Breast epithelium (tissue), 4 donors: ENCODE results near the gene NANOGP8. TPM values are rescaled to one million over a fixed set of nuclear protein-coding genes. Genes with fewer than 3 reads are reported as not detected.
"Not testable (repeated sequence)": the region's sequence is repeated elsewhere in the genome, so short reads cannot be mapped to it uniquely, and the experiment has no call there.

Experiments used
- DNase-seq, 2 donors: peaks; one replicate each; pipeline ENCODE4 v3.0.0-alpha.2; 2019; ENCODE audit warnings: low spot score in 2 of 2
- H3K27ac ChIP-seq, 2 donors: fragments of 200-600 bp; sonication (generic) in 1 of 2; one replicate each; pipeline ENCODE4 v1.5.1; 2016 to 2019; ENCODE audit warnings: mild to moderate bottlenecking in 1 of 2
- H3K27me3 ChIP-seq, 2 donors: fragments of 200-600 bp; sonication (generic) in 1 of 2; one replicate each; pipeline versions ENCODE4 v1.5.1 to v1.6.0; 2017 to 2019; ENCODE audit warnings: control low read depth in 1 of 2, mild to moderate bottlenecking in 1 of 2
- H3K36me3 ChIP-seq: fragments of 200-600 bp; one replicate; pipeline ENCODE4 v1.5.1; 2019
- H3K4me1 ChIP-seq, 2 donors: fragments of 200-600 bp; sonication (generic); one replicate each; pipeline ENCODE4 v1.5.1; 2016 to 2019; ENCODE audit warnings: control low read depth in 1 of 2
- H3K4me3 ChIP-seq, 3 donors: fragments of 200-600 bp; sonication (generic); 1 replicate in 2 of 3; 2 replicates in 1 of 3; pipeline ENCODE4 v1.5.1; 2016 to 2019; ENCODE audit warnings: mild to moderate bottlenecking in 3 of 3, moderate library complexity in 2 of 3
- H3K9me3 ChIP-seq, 2 donors: fragments of 200-600 bp; sonication (generic) in 1 of 2; one replicate each; pipeline ENCODE4 v1.5.1; 2016 to 2019; ENCODE audit warnings: control low read depth in 1 of 2
- POLR2A ChIP-seq: fragments of 450-650 bp; IDR thresholded peaks from one replicate; pipeline ENCODE4 v1.6.1; 2016; ENCODE audit warnings: antibody characterized with exemption, mild to moderate bottlenecking, moderate library complexity
- POLR2AphosphoS5 ChIP-seq, 3 donors: sonication (generic); formaldehyde crosslinking; IDR thresholded peaks; one replicate each; pipeline ENCODE4 v1.6.1; 2017; ENCODE audit warnings: antibody characterized with exemption in 3 of 3
- intact Hi-C: fragments of 100-400 bp; cut with DNase I; formaldehyde crosslinking; loops from one replicate; pipeline ENCODE4 v1.15.1; 2023; ENCODE audit warnings: low total_unique reads
- total RNA-seq, 3 donors: library from RNA; depleted of rRNA; stranded (reverse); fragments of >200 nt; gene quantifications; one replicate each; pipeline ENCODE4 v1.1.0, GENCODE V29; 2016
- TF ChIP-seq, protein P1 (sequence below), 3 donors: fragments of 450-650 bp; IDR thresholded peaks; one replicate each; pipeline ENCODE4 v1.5.1; 2016 to 2017; ENCODE audit warnings: antibody characterized with exemption in 3 of 3, mild to moderate bottlenecking in 3 of 3, moderate library complexity in 3 of 3

NANOGP8 gene
- total RNA-seq, 3 donors from 2014 or later, result 1.1 to 1.3 (median 1.3) TPM

DNA sequence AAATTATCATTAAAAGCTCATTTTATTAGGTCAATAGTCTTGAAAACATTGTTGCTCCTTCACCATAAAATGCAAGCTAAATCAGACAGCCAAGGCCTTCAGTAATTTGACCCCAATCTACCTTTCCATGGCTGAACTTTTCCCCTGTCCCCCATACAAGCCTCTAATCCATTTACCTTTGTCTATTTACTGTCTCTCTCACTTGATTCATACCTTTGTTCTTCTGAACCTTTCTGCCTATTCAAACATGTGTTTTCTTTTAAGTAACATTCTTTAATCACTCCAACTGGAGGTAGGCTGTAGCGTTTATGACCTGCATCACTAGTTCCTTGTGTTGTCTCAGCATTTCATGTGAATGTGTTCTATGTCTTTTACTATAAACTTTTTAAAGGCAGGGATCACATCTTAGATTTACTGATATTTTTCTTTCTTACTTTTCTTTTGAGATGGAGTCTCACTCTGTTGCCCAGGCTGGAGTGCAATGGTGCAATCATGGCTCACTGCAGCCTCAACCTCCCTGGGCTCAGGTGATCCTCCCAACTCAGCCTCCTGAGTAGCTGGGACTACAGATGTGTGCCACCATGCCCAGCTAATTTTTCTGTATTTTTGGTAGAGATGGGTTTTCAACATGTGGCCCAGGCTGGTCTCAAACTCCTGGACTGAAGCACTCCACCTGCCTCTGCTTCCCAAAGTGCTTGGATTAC is 5.2 kb upstream of the NANOGP8 start:
- intact Hi-C loops, result no loop called here
- Histone ChIP-seq H3K36me3 (no peaks in the 10 kb centered on the region), H3K4me3 (no peak overlapping the region), H3K9me3 (no peaks in the 10 kb centered on the region), H3K27me3 (no peaks in the 10 kb centered on the region), H3K27ac (no peak overlapping the region), H3K4me1 (no peaks in the 10 kb centered on the region)
- TF ChIP-seq, protein P1, sequence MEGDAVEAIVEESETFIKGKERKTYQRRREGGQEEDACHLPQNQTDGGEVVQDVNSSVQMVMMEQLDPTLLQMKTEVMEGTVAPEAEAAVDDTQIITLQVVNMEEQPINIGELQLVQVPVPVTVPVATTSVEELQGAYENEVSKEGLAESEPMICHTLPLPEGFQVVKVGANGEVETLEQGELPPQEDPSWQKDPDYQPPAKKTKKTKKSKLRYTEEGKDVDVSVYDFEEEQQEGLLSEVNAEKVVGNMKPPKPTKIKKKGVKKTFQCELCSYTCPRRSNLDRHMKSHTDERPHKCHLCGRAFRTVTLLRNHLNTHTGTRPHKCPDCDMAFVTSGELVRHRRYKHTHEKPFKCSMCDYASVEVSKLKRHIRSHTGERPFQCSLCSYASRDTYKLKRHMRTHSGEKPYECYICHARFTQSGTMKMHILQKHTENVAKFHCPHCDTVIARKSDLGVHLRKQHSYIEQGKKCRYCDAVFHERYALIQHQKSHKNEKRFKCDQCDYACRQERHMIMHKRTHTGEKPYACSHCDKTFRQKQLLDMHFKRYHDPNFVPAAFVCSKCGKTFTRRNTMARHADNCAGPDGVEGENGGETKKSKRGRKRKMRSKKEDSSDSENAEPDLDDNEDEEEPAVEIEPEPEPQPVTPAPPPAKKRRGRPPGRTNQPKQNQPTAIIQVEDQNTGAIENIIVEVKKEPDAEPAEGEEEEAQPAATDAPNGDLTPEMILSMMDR (IDR thresholded peaks at IDR 0.05), result no peak
- TF ChIP-seq POLR2AphosphoS5 (IDR thresholded peaks at IDR 0.05), result no peak
- TF ChIP-seq POLR2A, result no peak
- no peak for DNase-seq

DNA sequence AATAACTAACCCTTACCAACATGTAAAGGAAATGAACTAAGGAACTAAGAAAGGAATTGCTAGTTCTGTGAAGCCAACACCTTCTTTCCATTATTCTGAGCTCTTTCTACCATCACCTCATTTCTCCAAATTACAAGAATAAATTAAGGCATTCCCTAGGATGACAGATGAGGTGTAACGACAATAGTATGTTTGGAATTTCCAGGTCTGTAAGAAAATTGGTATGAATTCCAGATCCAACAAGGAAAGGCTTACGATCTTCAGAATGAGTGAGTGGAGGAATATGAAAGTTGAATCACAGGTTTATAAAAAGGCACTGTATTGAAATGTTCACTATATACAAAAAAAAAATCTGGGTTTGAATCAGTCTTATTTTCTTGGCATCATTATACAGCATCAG is 4.5 kb upstream of the NANOGP8 start:
- no peak for DNase-seq
- TF ChIP-seq POLR2AphosphoS5 (IDR thresholded peaks at IDR 0.05), result no peak
- TF ChIP-seq, protein P1 (IDR thresholded peaks at IDR 0.05), result no peak
- no peak for TF ChIP-seq POLR2A
- Histone ChIP-seq H3K9me3 (no peaks in the 10 kb centered on the region), H3K27me3 (no peaks in the 10 kb centered on the region), H3K36me3 (no peaks in the 10 kb centered on the region), H3K4me1 (no peaks in the 10 kb centered on the region), H3K27ac (no peak overlapping the region), H3K4me3 (no peak overlapping the region)
- intact Hi-C loops, result no loop called here

DNA sequence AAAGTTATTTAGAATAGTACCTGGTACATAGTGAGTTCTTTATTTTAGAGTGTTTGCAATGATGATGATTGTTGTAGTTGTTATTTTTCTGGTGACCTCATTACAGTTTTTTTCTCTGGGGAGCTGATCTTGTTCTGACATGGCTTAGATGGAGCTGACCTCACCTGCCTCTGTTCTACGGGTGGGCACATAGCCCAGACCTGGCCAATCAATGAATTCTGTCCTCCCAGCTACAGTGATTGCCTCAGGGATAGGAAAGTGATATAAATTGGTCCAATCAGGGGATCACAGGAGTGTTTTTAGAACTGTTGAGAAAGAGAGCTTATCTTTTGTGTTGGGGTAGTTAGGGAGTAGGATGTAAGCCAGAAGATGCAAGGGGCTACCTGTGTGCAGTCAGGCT is 3.2 kb upstream of the NANOGP8 start:
- Histone ChIP-seq H3K27me3 (no peaks in the 10 kb centered on the region), H3K9me3 (no peaks in the 10 kb centered on the region), H3K4me3 (no peak overlapping the region), H3K4me1 (no peaks in the 10 kb centered on the region), H3K27ac (no peak overlapping the region), H3K36me3 (no peaks in the 10 kb centered on the region)
- no peak for DNase-seq
- intact Hi-C loops, result no loop called here
- TF ChIP-seq POLR2A (no peak), POLR2AphosphoS5 (IDR thresholded peaks at IDR 0.05) (no peak)
- TF ChIP-seq, protein P1 (IDR thresholded peaks at IDR 0.05), result no peak

DNA sequence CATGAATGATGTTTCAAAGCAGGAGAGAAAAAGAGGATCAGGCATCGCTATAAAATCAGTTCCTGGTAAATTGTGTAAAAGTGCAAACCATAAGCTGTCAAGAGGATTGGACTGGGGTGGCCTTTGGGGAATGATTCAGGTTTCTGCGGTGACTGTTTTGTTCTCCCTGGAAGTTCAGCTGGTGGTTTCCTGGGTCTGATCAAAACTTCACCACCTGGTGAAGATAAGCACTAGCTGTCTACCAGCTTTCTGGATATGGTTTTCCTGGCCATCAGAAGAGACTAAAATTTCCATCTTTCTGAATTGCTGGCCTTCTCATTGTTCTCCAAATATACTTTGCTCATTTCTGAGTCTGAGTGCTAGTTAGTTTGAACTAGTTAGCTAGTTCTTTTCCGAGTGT is 2.7 kb upstream of the NANOGP8 start:
- TF ChIP-seq POLR2A, result no peak
- no peak overlapping the region for H3K27ac ChIP-seq
- intact Hi-C loops, result no loop called here
- H3K36me3 ChIP-seq, result no peaks in the 10 kb centered on the region
- no peaks in the 10 kb centered on the region for H3K27me3 ChIP-seq
- H3K4me1 ChIP-seq, result no peaks in the 10 kb centered on the region
- H3K9me3 ChIP-seq, result no peaks in the 10 kb centered on the region
- DNase-seq, result no peak
- no peak overlapping the region for H3K4me3 ChIP-seq

DNA sequence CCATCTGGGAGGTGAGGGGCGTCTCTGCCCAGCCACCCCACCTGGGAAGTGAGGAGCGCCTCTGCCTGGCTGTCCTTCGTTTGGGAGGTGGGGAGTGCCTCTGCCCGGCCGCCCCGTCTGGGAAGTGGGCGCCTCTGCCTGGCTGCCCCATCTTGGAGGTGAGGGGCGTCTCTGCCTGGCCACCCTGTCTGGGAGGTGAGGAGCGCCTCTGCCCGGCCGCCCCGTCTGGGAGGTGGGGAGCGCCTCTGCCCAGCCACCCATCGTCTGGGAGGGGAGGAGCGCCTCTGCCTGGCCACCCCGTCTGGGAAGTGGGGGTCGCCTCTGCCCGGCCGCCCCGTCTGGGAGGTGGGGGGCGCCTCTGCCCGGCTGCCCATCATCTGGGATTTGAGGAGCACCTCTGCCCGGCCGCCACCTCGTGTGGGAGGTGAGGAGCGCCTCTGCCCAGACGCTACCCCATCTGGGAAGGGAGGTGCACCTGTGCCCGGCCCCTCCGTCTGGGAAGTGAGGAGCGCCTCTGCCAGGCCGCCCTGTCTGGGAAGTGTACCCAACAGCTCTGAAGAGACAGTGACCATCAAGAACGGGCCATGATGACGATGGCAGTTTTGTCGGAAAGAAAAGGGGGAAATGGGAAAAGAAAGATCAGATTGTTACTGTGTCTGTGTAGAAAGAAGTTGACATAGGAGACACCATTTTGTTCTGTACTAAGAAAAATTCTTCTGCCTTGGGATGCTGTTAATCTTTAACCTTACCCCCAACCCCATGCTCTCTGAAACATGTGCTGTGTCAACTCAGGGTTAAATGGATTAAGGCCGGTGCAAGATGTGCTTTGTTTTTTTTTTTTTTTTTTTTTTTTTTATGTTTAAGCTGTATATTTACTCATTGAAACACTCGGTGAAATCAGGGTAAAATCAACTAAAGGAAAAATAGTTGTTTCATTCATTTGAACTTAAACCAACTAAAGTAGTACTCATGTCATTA is 2.4 kb downstream of the NANOGP8 start:
- intact Hi-C loops, H3K27ac ChIP-seq, H3K9me3 ChIP-seq, H3K27me3 ChIP-seq, DNase-seq, H3K36me3 ChIP-seq, H3K4me1 ChIP-seq, H3K4me3 ChIP-seq: not testable (repeated sequence)

DNA sequence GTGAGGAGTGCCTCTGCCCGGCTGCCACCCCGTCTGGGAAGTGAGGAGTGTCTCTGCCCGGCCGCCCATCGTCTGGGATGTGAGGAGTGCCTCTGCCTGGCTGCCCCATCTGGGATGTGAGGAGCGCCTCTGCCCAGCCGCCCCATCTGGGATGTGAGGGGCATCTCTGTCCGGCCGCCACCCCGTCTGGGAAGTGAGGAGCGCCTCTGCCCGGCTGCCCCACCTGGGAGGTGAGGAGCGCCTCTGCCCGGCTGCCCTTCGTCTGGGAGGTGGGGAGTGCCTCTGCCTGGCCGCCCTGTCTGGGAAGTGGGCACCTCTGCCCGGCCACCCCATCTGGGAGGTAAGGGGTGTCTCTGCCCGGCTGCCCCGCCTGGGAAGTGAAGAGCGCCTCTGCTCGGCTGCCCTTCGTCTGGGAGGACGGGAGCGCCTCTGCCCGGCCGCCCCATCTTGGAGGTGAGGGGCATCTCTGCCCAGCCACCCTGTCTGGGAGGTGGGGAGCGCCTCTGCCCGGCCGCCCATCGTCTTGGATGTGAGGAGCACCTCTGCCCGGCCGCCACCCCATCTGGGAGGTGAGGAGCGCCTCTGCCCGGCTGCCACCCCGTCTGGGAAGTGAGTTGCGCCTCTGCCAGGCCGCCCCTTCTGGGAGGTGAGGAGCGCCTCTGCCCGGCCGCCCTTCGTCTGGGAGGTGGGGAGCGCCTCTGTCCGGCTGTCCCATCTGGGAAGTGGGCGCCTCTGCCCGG is 3.3 kb downstream of the NANOGP8 start:
- intact Hi-C loops, H3K27me3 ChIP-seq, H3K9me3 ChIP-seq, H3K4me3 ChIP-seq, H3K4me1 ChIP-seq, H3K36me3 ChIP-seq, DNase-seq, H3K27ac ChIP-seq: not testable (repeated sequence)
